Activated CD4-positive, alpha-beta T cell treated with anti-CD3 and anti-CD28 coated beads for 36 hours (primary cell): Measurements from ENCODE around the gene CBLC. TPM values are rescaled to one million over a fixed set of nuclear protein-coding genes. Genes with fewer than 3 reads are reported as not detected.

Experiments used
- ATAC-seq: fragments of 200-7000 bp; cut with Tn5 transposase; one replicate; pipeline ENCODE4 v1.10.0; 2021; ENCODE audit warnings: mild to moderate bottlenecking, moderate library complexity
- CTCF ChIA-PET: fragments of 350-600 bp; sonication (Branson Sonifier 250); formaldehyde crosslinking; loops from one replicate; lab custom pipeline; 2021; ENCODE audit warnings: antibody characterized with exemption; lab: Charles Lee
- POLR2A ChIA-PET: fragments of 350-600 bp; sonication (Branson Sonifier 250); formaldehyde crosslinking; loops from one replicate; lab custom pipeline; 2021; ENCODE audit warnings: antibody characterized with exemption, inconsistent platforms; lab: Charles Lee
- DNase-seq: peaks from one replicate; pipeline ENCODE4 v3.0.0-alpha.2; 2020
- H3K27ac Mint-ChIP-seq: one replicate; pipeline ENCODE4 v1.8.0; 2021; ENCODE audit warnings: mixed read lengths
- H3K27me3 Mint-ChIP-seq: one replicate; pipeline ENCODE4 v1.8.0; 2021; ENCODE audit warnings: mixed read lengths
- H3K36me3 Mint-ChIP-seq: one replicate; pipeline ENCODE4 v1.8.0; 2021; ENCODE audit warnings: low read depth, mixed read lengths
- H3K4me1 Mint-ChIP-seq: one replicate; pipeline ENCODE4 v1.8.0; 2021; ENCODE audit warnings: mixed read lengths
- H3K4me3 Mint-ChIP-seq: one replicate; pipeline ENCODE4 v1.8.0; 2021; ENCODE audit warnings: mild to moderate bottlenecking, moderate library complexity, mixed read lengths
- H3K9me3 Mint-ChIP-seq: one replicate; pipeline ENCODE4 v1.8.0; 2021; ENCODE audit warnings: low read depth, mixed read lengths
- intact Hi-C, 2 experiments: fragments of 100-400 bp; cut with DNase I in 1 of 2; cut with micrococcal nuclease in 1 of 2; formaldehyde crosslinking; loops; one replicate each; pipeline versions ENCODE4 v1.14.2 to v1.15.1; 2022 to 2024; cut with DNase I, micrococcal nuclease
- total RNA-seq, 2 experiments: library from RNA; stranded (reverse); gene quantifications; one replicate each; pipeline ENCODE4 v1.2.3, GENCODE V29; 2021

CBLC gene, protein sequence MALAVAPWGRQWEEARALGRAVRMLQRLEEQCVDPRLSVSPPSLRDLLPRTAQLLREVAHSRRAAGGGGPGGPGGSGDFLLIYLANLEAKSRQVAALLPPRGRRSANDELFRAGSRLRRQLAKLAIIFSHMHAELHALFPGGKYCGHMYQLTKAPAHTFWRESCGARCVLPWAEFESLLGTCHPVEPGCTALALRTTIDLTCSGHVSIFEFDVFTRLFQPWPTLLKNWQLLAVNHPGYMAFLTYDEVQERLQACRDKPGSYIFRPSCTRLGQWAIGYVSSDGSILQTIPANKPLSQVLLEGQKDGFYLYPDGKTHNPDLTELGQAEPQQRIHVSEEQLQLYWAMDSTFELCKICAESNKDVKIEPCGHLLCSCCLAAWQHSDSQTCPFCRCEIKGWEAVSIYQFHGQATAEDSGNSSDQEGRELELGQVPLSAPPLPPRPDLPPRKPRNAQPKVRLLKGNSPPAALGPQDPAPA
- total RNA-seq, result not detected

GRCh38 chr19:44777715-44778347 is at the start of gene CBLC:
Gene CBLC (plus strand): TSS chr19:44777890. CDS start chr19:44777932, 42 bp downstream.
- ChIA-PET CTCF (interaction anchor here (3.3 kb wide), 1 partner anchor 54 kb away, joined by 13 read pairs; no protein-coding TSS in a partner anchor), POLR2A (no interaction called here)
- ATAC-seq (peak; percentile 36), DNase-seq (no peak)
- no peaks in the 10 kb centered on the region for H3K27me3 Mint-ChIP-seq
- no peaks in the 10 kb centered on the region for H3K4me1 Mint-ChIP-seq
- no peak within 1 kb of the TSS for H3K4me3 Mint-ChIP-seq
- intact Hi-C loops, result no loop called here
- no peak within 1 kb of the TSS for H3K27ac Mint-ChIP-seq
- no peaks in the 10 kb centered on the region for H3K36me3 Mint-ChIP-seq
- H3K9me3 Mint-ChIP-seq, result no peaks in the 10 kb centered on the region

DNA sequence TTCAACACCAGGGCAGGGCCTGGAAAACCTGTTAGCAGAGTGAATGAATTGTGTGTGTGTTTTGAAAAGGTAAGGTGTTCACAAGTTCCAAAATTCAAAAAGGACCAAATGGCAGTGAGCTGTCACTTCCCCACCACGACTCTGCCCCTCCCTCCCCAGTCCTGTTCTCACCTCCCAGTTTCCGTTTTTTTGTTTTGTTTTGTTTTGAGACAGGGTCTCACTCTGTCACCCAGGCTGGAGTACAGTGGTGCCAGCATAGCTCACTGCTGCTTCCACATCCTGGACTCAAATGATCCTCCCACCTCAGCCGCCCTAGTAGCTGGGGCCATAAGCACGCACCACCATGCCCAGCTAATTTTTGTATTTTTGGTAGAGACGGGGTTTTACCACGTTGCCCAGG is 49.5 kb upstream of the CBLC start:
- POLR2A ChIA-PET, result no interaction called here
- peak overlapping the region; percentile 66 for H3K27ac Mint-ChIP-seq

GRCh38 chr19:44729516-44730033 is 48.1 kb upstream of the CBLC start:
- no peak overlapping the region for H3K27ac Mint-ChIP-seq
- ChIA-PET POLR2A (no interaction called here), CTCF (interaction anchor here (0.7 to 10.4 kb wide), 6 partner anchors 9 to 1064 kb away, joined by 3 to 288 read pairs (median 4); no protein-coding TSS in a partner anchor)
- no peak overlapping the region for H3K4me3 Mint-ChIP-seq
- ATAC-seq (no peak), DNase-seq (no peak)
- H3K27me3 Mint-ChIP-seq, result no peaks in the 10 kb centered on the region
- peaks cover 7% of the 10 kb centered on the region for H3K4me1 Mint-ChIP-seq
- H3K9me3 Mint-ChIP-seq, result no peaks in the 10 kb centered on the region
- intact Hi-C loops, result no loop called here
- no peaks in the 10 kb centered on the region for H3K36me3 Mint-ChIP-seq

More for the DNA sequence above, 49.5 kb upstream of the CBLC start:
- Mint-ChIP-seq H3K36me3 (no peaks in the 10 kb centered on the region), H3K4me1 (peaks cover 20% of the 10 kb centered on the region), H3K4me3 (no peak overlapping the region), H3K27me3 (peaks cover 2% of the 10 kb centered on the region), H3K9me3 (no peaks in the 10 kb centered on the region)
- CTCF ChIA-PET, result interaction anchor here (1.1 to 10.4 kb wide), 6 partner anchors 12 to 118 kb away, joined by 3 to 288 read pairs (median 4); partner anchors contain the start of gene NECTIN2
- DNase-seq, result no peak
- peak; percentile 24 for ATAC-seq
- intact Hi-C loops, result no loop called here

GRCh38 chr19:44731081-44731480 is 46.6 kb upstream of the CBLC start:
- CTCF ChIA-PET, result interaction anchor here (0.5 to 4.4 kb wide), 4 partner anchors 8 to 673 kb away, joined by 3 to 19 read pairs (median 3); no protein-coding TSS in a partner anchor

GRCh38 chr19:44731622-44732021 is 46.1 kb upstream of the CBLC start:
- CTCF ChIA-PET, result interaction anchor here (0.5 to 4.4 kb wide), 4 partner anchors 8 to 673 kb away, joined by 3 to 19 read pairs (median 3); no protein-coding TSS in a partner anchor
- ATAC-seq (no peak), DNase-seq (no peak)
- Mint-ChIP-seq H3K4me3 (no peak overlapping the region), H3K27ac (no peak overlapping the region), H3K27me3 (no peaks in the 10 kb centered on the region), H3K36me3 (no peaks in the 10 kb centered on the region), H3K4me1 (peaks cover 7% of the 10 kb centered on the region), H3K9me3 (no peaks in the 10 kb centered on the region)
- intact Hi-C loops, result no loop called here
- POLR2A ChIA-PET, result no interaction called here

More at GRCh38 chr19:44731081-44731480, 46.6 kb upstream of the CBLC start:
- H3K9me3 Mint-ChIP-seq, result no peaks in the 10 kb centered on the region
- no peak for DNase-seq
- no peak overlapping the region for H3K27ac Mint-ChIP-seq
- H3K4me1 Mint-ChIP-seq, result peaks cover 7% of the 10 kb centered on the region
- ATAC-seq, result no peak
- intact Hi-C loops, result no loop called here
- POLR2A ChIA-PET, result no interaction called here
- H3K4me3 Mint-ChIP-seq, result no peak overlapping the region
- no peaks in the 10 kb centered on the region for H3K36me3 Mint-ChIP-seq
- no peaks in the 10 kb centered on the region for H3K27me3 Mint-ChIP-seq

GRCh38 chr19:44732235-44733014 is 45.3 kb upstream of the CBLC start:
- Mint-ChIP-seq H3K4me3 (no peak overlapping the region), H3K9me3 (no peaks in the 10 kb centered on the region), H3K27me3 (no peaks in the 10 kb centered on the region), H3K27ac (no peak overlapping the region), H3K4me1 (peaks cover 7% of the 10 kb centered on the region), H3K36me3 (no peaks in the 10 kb centered on the region)
- intact Hi-C loops, result no loop called here
- POLR2A ChIA-PET, result no interaction called here
- DNase-seq (no peak), ATAC-seq (no peak)
- CTCF ChIA-PET, result interaction anchor here (1.9 to 4.4 kb wide), 2 partner anchors 8 to 39 kb away, joined by 10 to 19 read pairs; no protein-coding TSS in a partner anchor

DNA sequence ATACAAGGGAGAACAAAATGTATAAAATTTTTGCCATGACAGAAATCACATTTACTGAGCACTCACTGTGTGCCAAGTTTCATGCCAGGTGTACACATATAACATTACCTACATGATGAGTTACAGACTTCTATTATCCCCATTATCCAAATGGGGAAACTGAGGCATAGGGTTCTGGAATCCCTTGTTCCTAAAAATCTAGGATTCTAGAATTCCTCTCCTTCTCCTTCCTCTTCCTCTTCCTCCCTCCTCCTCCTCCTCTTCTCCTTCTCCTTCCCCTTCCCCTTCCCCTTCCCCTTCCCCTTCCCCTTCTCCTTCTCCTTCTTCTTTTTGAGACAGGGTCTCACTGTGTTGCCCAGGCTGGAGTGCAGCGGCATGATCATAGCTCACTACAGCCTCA is 43.3 kb upstream of the CBLC start:
- no peak overlapping the region for H3K27ac Mint-ChIP-seq

GRCh38 chr19:44735011-44735410 is 42.7 kb upstream of the CBLC start:
- CTCF ChIA-PET, result interaction anchor here (1.0 kb wide), 1 partner anchor 11 kb away, joined by 7 read pairs; no protein-coding TSS in a partner anchor
- no peaks in the 10 kb centered on the region for H3K4me1 Mint-ChIP-seq
- no peaks in the 10 kb centered on the region for H3K9me3 Mint-ChIP-seq
- no peaks in the 10 kb centered on the region for H3K27me3 Mint-ChIP-seq
- H3K4me3 Mint-ChIP-seq, result no peak overlapping the region
- no peak for DNase-seq
- ATAC-seq, result no peak
- no peaks in the 10 kb centered on the region for H3K36me3 Mint-ChIP-seq
- H3K27ac Mint-ChIP-seq, result no peak overlapping the region
- POLR2A ChIA-PET, result no interaction called here
- intact Hi-C loops, result no loop called here

More for the DNA sequence above, 43.3 kb upstream of the CBLC start:
- Mint-ChIP-seq H3K27me3 (no peaks in the 10 kb centered on the region), H3K4me1 (no peaks in the 10 kb centered on the region), H3K36me3 (no peaks in the 10 kb centered on the region), H3K4me3 (no peak overlapping the region), H3K9me3 (no peaks in the 10 kb centered on the region)
- CTCF ChIA-PET, result interaction anchor here (1.0 kb wide), 1 partner anchor 10 kb away, joined by 7 read pairs; no protein-coding TSS in a partner anchor
- intact Hi-C loops, result no loop called here
- ATAC-seq (no peak), DNase-seq (no peak)
- POLR2A ChIA-PET, result no interaction called here

GRCh38 chr19:44737238-44738071 is 40.2 kb upstream of the CBLC start:
- H3K4me3 Mint-ChIP-seq, result no peak overlapping the region
- ChIA-PET CTCF (interaction anchor here (0.7 to 2.0 kb wide), 5 partner anchors 13 to 47 kb away, joined by 3 to 11 read pairs (median 3); no protein-coding TSS in a partner anchor), POLR2A (no interaction called here)
- no peaks in the 10 kb centered on the region for H3K4me1 Mint-ChIP-seq
- intact Hi-C loops, result no loop called here
- H3K36me3 Mint-ChIP-seq, result no peaks in the 10 kb centered on the region
- DNase-seq, result no peak
- H3K27ac Mint-ChIP-seq, result no peak overlapping the region
- ATAC-seq, result peak; percentile 37
- no peaks in the 10 kb centered on the region for H3K27me3 Mint-ChIP-seq
- no peaks in the 10 kb centered on the region for H3K9me3 Mint-ChIP-seq

- ATAC-seq (no peak), DNase-seq (no peak)
- Mint-ChIP-seq H3K27ac (no peak overlapping the region), H3K9me3 (no peaks in the 10 kb centered on the region), H3K4me3 (no peak overlapping the region), H3K4me1 (no peaks in the 10 kb centered on the region), H3K36me3 (no peaks in the 10 kb centered on the region), H3K27me3 (no peaks in the 10 kb centered on the region)
- ChIA-PET CTCF (interaction anchor here (1.0 to 2.0 kb wide), 4 partner anchors 15 to 45 kb away, joined by 3 to 9 read pairs (median 4); no protein-coding TSS in a partner anchor), POLR2A (no interaction called here)
- intact Hi-C loops, result no loop called here
These were observed 39.6 kb upstream of the CBLC start for GRCh38 chr19:44738136-44738535.
